Measurements from ENCODE around the gene ATG9A. TPM values are rescaled to one million over a fixed set of nuclear protein-coding genes. Genes with fewer than 3 reads are reported as not detected.
A peak's percentile ranks its signal among the peaks of the same experiment; 100 is the strongest.

The ATG9A gene
- total and polyA plus RNA-seq, 2 donors (not counting 3 experiments of a cell fraction or from before 2014, with no cell fraction given): 65.5 to 95.0 TPM

DNA sequence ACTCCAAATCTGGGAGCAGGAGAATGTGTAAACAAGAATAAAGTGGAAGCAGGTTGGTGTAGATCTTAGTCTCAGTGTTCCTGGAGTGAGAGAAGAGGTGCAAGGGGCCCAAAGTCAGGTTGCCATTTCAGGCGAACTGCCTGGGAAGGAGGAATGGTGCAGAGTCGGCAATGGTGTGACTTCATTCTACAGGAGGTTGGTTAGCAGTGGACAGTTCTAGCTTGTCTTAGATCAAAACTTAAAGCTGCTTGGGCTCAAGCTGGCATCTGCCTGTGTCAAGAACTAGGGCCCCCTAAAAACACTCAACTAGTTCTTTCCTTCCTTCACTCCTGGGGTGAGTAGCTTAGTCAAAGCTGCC, 19.4 kb upstream of the ATG9A start:
- Histone ChIP-seq H3K4me2 (ENCODE audit: insufficient read depth, low read length) (peak overlapping the region; percentile 27), H3K4me3 (replicated peaks in 1 of 3; ENCODE audit: insufficient read depth in 1 of 3, low read depth in 1 of 3, low read length in 3 of 3) (no peak overlapping the region), H3K79me2 (ENCODE audit: control insufficient read depth, insufficient read depth, low read length) (peaks cover 15% of the 10 kb centered on the region), H3K9me1 (replicated peaks; ENCODE audit: control insufficient read depth, extremely low read depth, insufficient read depth, low read length) (no peaks in the 10 kb centered on the region), H3K27ac (ENCODE audit: insufficient read depth, low read depth, low read length) (peak overlapping the region; percentile 75), H3K9ac (replicated peaks; ENCODE audit: extremely low read depth, insufficient read depth, low read length) (peak overlapping the region; percentile 42), H3K9me3 (replicated peaks; ENCODE audit: control insufficient read depth, insufficient read depth, low read length) (no peaks in the 10 kb centered on the region), H3K4me1 (ENCODE audit: control insufficient read depth, extremely low read depth, insufficient read depth, low read length) (peaks cover 46% of the 10 kb centered on the region), H3K36me3 (ENCODE audit: control insufficient read depth in 2 of 2, extremely low read depth in 1 of 2, insufficient read depth in 2 of 2, low read length in 2 of 2) (peaks cover 2% of the 10 kb centered on the region in 2 experiments), H3K27me3 (ENCODE audit: control insufficient read depth in 2 of 2, insufficient read depth in 2 of 2, low read length in 2 of 2) (no peaks in the 10 kb centered on the region), H4K20me1 (replicated peaks; ENCODE audit: control insufficient read depth, extremely low read depth, insufficient read depth, low read length) (no peaks in the 10 kb centered on the region), H2AFZ (ENCODE audit: low read depth, low read length) (no peak overlapping the region)
- FAIRE-seq (no peak), DNase-seq (ENCODE audit: low read depth, low spot score) (no peak)
- intact Hi-C loops (cut with micrococcal nuclease): loop anchor here (1.0 kb wide), 2 partner anchors 20 to 30 kb away; partner anchors contain the start of genes ANKZF1, ATG9A and DNAJB2
- ChIA-PET CTCF (interaction anchor here (0.6 to 3.3 kb wide), 7 partner anchors 12 to 589 kb away, joined by 3 to 25 read pairs (median 4); partner anchors contain the start of genes BCS1L, CNPPD1, DNAJB2 and ZNF142), POLR2A (interaction anchor here (1.0 to 1.5 kb wide), 5 partner anchors 19 to 72 kb away, joined by 3 to 7 read pairs (median 3); partner anchors contain the start of genes ANKZF1, ATG9A and CNPPD1)
- dilution Hi-C loops (cut with MboI; ENCODE audit: extremely low pct_ligation_motif_present, low sequenced_read_pairs): no loop called here
- no peak for TF ChIP-seq MAX (IDR thresholded peaks at IDR 0.05; ENCODE audit: insufficient read depth, insufficient read length)
- TF ChIP-seq JUN (IDR thresholded peaks at IDR 0.05; ENCODE audit: borderline replicate concordance, insufficient read depth, insufficient read length, low read depth): no peak
- no peak for TF ChIP-seq CTCF (IDR thresholded peaks at IDR 0.05; ENCODE audit: extremely low read depth in 1 of 2, insufficient read depth in 1 of 2, low read depth in 1 of 2, low read length in 2 of 2)
- TF ChIP-seq POLR2AphosphoS5 (IDR thresholded peaks at IDR 0.05; ENCODE audit: insufficient read depth, low read depth, low read length): no peak
- TF ChIP-seq MYC (IDR thresholded peaks at IDR 0.05; ENCODE audit: low read depth, low read length): no peak
- TF ChIP-seq POLR2A (IDR thresholded peaks at IDR 0.05; ENCODE audit: low read depth, low read length): no peak
- TF ChIP-seq EZH2 (IDR thresholded peaks at IDR 0.05; ENCODE audit: borderline replicate concordance, low read depth, low read length, severe bottlenecking): no peak
- TF ChIP-seq FOS (IDR thresholded peaks at IDR 0.05; ENCODE audit: borderline replicate concordance, insufficient read depth, low read length): no peak
- no peak for TF ChIP-seq GATA2 (IDR thresholded peaks at IDR 0.05; ENCODE audit: insufficient read depth, insufficient read length, low read depth, low read length)
- BruUV-seq (replicated peaks): no TSS peak

Measured in endothelial cell of umbilical vein (primary cell).